Choroid plexus epithelial cell (primary cell): Measurements from ENCODE around the gene ZYG11B.
"Not testable (repeated sequence)": the region's sequence is repeated elsewhere in the genome, so short reads cannot be mapped to it uniquely, and the experiment has no call there.

ENCODE experiments used
- DNase-seq: peaks from one replicate; pipeline ENCODE4 v3.0.0-alpha.2; 2010; ENCODE audit warnings: low read depth
- H3K4me3 ChIP-seq: 2 replicates; pipeline ENCODE4 v1.5.1; 2011; ENCODE audit warnings: low read depth, mild to moderate bottlenecking, control low read depth, low read length, moderate library complexity
- CTCF ChIP-seq: conservative IDR thresholded peaks from 2 replicates; pipeline ENCODE4 v1.5.1; 2011; ENCODE audit warnings: low read depth, mild to moderate bottlenecking, control low read depth, inconsistent platforms, low read length, moderate library complexity

ZYG11B gene

GRCh38 chr1:52746189-52746588 is 19.9 kb downstream of the ZYG11B start:
- no peak for TF ChIP-seq CTCF
- H3K4me3 ChIP-seq = no peak overlapping the region
- DNase-seq = no peak

- no peak for TF ChIP-seq CTCF
- H3K4me3 ChIP-seq = no peak overlapping the region
- DNase-seq = no peak
These were observed 21.2 kb downstream of the ZYG11B start for GRCh38 chr1:52747450-52747849.

- peak; percentile 30 for TF ChIP-seq CTCF
These were observed 21.9 kb downstream of the ZYG11B start for GRCh38 chr1:52748119-52748518.

GRCh38 chr1:52749496-52749895 is 23.2 kb downstream of the ZYG11B start:
- DNase-seq, H3K4me3 ChIP-seq: not testable (repeated sequence)

More at GRCh38 chr1:52748119-52748518, 21.9 kb downstream of the ZYG11B start:
- DNase-seq = peak; percentile 41
- no peak overlapping the region for H3K4me3 ChIP-seq

GRCh38 chr1:52750139-52750538 is 23.9 kb downstream of the ZYG11B start:
- H3K4me3 ChIP-seq, DNase-seq: not testable (repeated sequence)

GRCh38 chr1:52751589-52752483 is 25.6 kb downstream of the ZYG11B start:
- H3K4me3 ChIP-seq = no peak overlapping the region
- peak; percentile 69 for DNase-seq
- TF ChIP-seq CTCF = no peak

- no peak overlapping the region for H3K4me3 ChIP-seq
- no peak for DNase-seq
- no peak for TF ChIP-seq CTCF
These were observed 26.2 kb downstream of the ZYG11B start for GRCh38 chr1:52752484-52752826.

- no peak overlapping the region for H3K4me3 ChIP-seq
- DNase-seq = no peak
- TF ChIP-seq CTCF = no peak
These were observed 26.9 kb downstream of the ZYG11B start for GRCh38 chr1:52753169-52753568.
